GM12878 (cell line): ENCODE measurements around the gene GMDS. TPM values are rescaled to one million over a fixed set of nuclear protein-coding genes. Genes with fewer than 3 reads are reported as not detected.

ENCODE experiments used
- ATF7 ChIP-seq: fragments of 450-650 bp; IDR thresholded peaks from 2 replicates; pipeline ENCODE4 v1.6.1; 2016; ENCODE audit warnings: low read depth, mild to moderate bottlenecking
- BRCA1 ChIP-seq: IDR thresholded peaks from 2 replicates; pipeline ENCODE4 v1.6.1; 2011; ENCODE audit warnings: low read depth, low read length, improper control_type of control experiment
- CHD1 ChIP-seq: IDR thresholded peaks from 2 replicates; pipeline ENCODE4 v1.6.1; 2012; ENCODE audit warnings: low read depth, low read length, improper control_type of control experiment
- CHD2 ChIP-seq: IDR thresholded peaks from 2 replicates; pipeline ENCODE4 v1.6.1; 2011; ENCODE audit warnings: low read depth, low read length, improper control_type of control experiment, borderline replicate concordance
- DPF2 ChIP-seq: fragments of 450-650 bp; IDR thresholded peaks from 2 replicates; pipeline ENCODE4 v1.6.1; 2017; ENCODE audit warnings: mild to moderate bottlenecking
- E2F4 ChIP-seq: IDR thresholded peaks from 2 replicates; pipeline ENCODE4 v1.6.1; 2012; ENCODE audit warnings: low read depth, low read length, improper control_type of control experiment
- HDGF ChIP-seq: fragments of 450-650 bp; IDR thresholded peaks from 2 replicates; pipeline ENCODE4 v1.6.1; 2016; ENCODE audit warnings: antibody characterized with exemption
- KLF5 ChIP-seq: fragments of 450-650 bp; IDR thresholded peaks from 2 replicates; pipeline ENCODE4 v1.6.1; 2014; ENCODE audit warnings: mild to moderate bottlenecking; ENCODE audit not compliant: partially characterized antibody
- MEF2A ChIP-seq: IDR thresholded peaks from 2 replicates; pipeline ENCODE4 v1.6.1; 2011; ENCODE audit warnings: low read depth, mild to moderate bottlenecking, low read length, moderate library complexity; ENCODE audit not compliant: insufficient read depth
- MTA3 ChIP-seq: IDR thresholded peaks from 2 replicates; pipeline ENCODE4 v1.6.1; 2012; ENCODE audit warnings: low read length, inconsistent platforms, borderline replicate concordance
- NR2C1 ChIP-seq: fragments of 450-650 bp; IDR thresholded peaks from 2 replicates; pipeline ENCODE4 v1.6.1; 2017; ENCODE audit warnings: antibody characterized with exemption, mild to moderate bottlenecking, moderate library complexity
- NR2F1 ChIP-seq: fragments of 450-650 bp; conservative IDR thresholded peaks from 2 replicates; pipeline ENCODE4 v1.6.1; 2017; ENCODE audit warnings: mild to moderate bottlenecking
- PRDM15 ChIP-seq: fragments of 450-650 bp; formaldehyde crosslinking; IDR thresholded peaks from 2 replicates; pipeline ENCODE4 v1.4.0; 2020; ENCODE audit warnings: mild to moderate bottlenecking, moderate library complexity
- REST ChIP-seq: IDR thresholded peaks from 2 replicates; pipeline ENCODE4 v1.6.1; 2012; ENCODE audit warnings: mild to moderate bottlenecking, low read depth, low read length
- SIX5 ChIP-seq: IDR thresholded peaks from 2 replicates; pipeline ENCODE4 v1.6.1; 2011; ENCODE audit warnings: mild to moderate bottlenecking, low read depth, low read length, moderate library complexity; ENCODE audit not compliant: severe bottlenecking
- SMC3 ChIP-seq: IDR thresholded peaks from 2 replicates; pipeline ENCODE4 v1.6.1; 2011; ENCODE audit warnings: low read length, improper control_type of control experiment, borderline replicate concordance
- SP1 ChIP-seq: IDR thresholded peaks from one replicate; pipeline ENCODE4 v1.6.1; 2011; ENCODE audit warnings: low read depth, low read length
- STAT3 ChIP-seq: IDR thresholded peaks from 2 replicates; pipeline ENCODE4 v1.6.1; 2011; ENCODE audit warnings: low read depth, low read length, improper control_type of control experiment
- SUZ12 ChIP-seq: fragments of 200-600 bp; sonication (generic); IDR thresholded peaks from one replicate; pipeline ENCODE4 v1.6.1; 2018; ENCODE audit warnings: antibody characterized with exemption, mild to moderate bottlenecking; ENCODE audit not compliant: unreplicated experiment
- TARDBP ChIP-seq: IDR thresholded peaks from 2 replicates; pipeline ENCODE4 v1.6.1; 2016; ENCODE audit warnings: borderline replicate concordance
- ZNF217 ChIP-seq: fragments of 450-650 bp; IDR thresholded peaks from 2 replicates; pipeline ENCODE4 v1.6.1; 2017; ENCODE audit warnings: antibody characterized with exemption, mild to moderate bottlenecking
- ZNF384 ChIP-seq: IDR thresholded peaks from 2 replicates; pipeline ENCODE4 v1.6.1; 2012; ENCODE audit warnings: low read depth, mild to moderate bottlenecking, low read length, improper control_type of control experiment, borderline replicate concordance
- ZSCAN29 ChIP-seq: fragments of 450-650 bp; IDR thresholded peaks from 2 replicates; pipeline ENCODE4 v1.6.1; 2017; ENCODE audit warnings: mild to moderate bottlenecking, moderate library complexity
- polyA plus RNA-seq, 11 experiments: library from polyadenylated mRNA; depleted of rRNA in 4 of 11; unstranded in 6 of 11; stranded (reverse) in 5 of 11; fragments of >200 nt; fragmentation: Nextera tagmentation in 4 of 11; fragmentation: Illumina TruSeq in 1 of 11; extraction: Ambion mirVana in 4 of 11; extraction: Trizol in 1 of 11; gene quantifications; 1 replicate in 1 of 11; 2 replicates in 10 of 11; pipeline versions ENCODE4 v1.2.1 to v1.2.3, GENCODE V29; 2011 to 2016; ENCODE audit warnings: inconsistent platforms in 2 of 11, missing spikeins in 2 of 11, low read depth in 1 of 11
- total RNA-seq, 4 experiments: library from RNA; depleted of rRNA in 3 of 4; stranded (reverse); fragments of >200 nt in 3 of 4; fragmentation: Illumina TruSeq in 1 of 4; extraction: Trizol in 1 of 4; gene quantifications; 2 replicates each; pipeline versions ENCODE4 v1.2.1 to v1.2.3, GENCODE V29; 2013 to 2021

GMDS gene
- total and polyA plus RNA-seq, 10 of the 15 experiments (the other 5 are each of a cell fraction or from before 2014, with no cell fraction given), result 0.61 to 53.8 (median 29.3) TPM

DNA sequence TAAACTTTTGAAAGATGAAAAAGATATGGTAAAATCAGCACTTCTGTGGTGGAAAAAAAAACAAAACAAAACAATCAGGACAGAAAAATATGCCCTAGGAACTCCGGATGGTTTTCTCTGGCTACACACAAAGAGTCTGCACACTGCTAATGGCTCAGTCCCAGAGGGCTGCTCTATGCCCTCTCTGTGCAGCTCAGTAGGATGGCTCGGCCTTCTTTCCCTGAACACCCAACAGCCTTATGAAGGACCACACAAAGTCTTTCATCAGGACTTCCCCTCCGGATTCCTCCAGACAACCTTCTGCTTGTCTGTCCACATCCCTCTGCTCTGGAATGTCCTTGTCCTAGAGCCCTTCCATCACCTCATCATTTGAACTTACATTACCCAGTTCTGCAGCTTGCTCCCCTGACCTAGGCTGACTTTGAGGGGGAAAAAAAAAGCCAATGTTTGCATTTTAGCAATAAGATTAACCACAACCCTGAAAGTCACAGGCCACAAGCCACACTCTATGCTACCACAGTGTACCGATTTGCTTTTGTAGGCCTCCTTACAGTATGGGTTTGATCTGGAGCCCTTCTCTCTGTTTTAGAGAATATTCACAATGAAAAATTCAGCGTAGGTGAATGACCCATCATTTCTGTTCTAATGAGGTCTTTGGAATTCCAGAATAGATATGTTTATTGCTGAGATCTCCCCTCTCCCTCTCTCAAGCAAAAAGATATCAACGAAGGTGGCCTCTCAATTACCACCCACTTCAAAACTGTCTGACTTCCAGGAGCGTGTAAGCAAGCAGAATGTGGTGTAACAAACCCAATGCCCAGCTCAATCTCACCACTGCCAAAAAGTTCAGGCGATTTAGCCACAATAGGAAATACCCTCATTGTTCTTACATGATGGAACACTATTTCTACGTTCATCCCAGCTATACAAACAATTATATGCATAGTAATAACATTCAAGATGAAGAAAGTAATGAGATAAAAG is 164.0 kb downstream of the GMDS start (continued):
- no peak for TF ChIP-seq CHD1
- TF ChIP-seq TARDBP, result no peak
- TF ChIP-seq SMC3, result no peak
- TF ChIP-seq DPF2, result no peak
- no peak for TF ChIP-seq ATF7
- no peak for TF ChIP-seq CHD2
- TF ChIP-seq BRCA1, result no peak
- peak; percentile 71; the same call in 1 of the 2 replicates for TF ChIP-seq ZNF384
- no peak for TF ChIP-seq SUZ12
- peak; percentile 65; the same call in 1 of the 2 replicates for TF ChIP-seq NR2F1
- TF ChIP-seq E2F4, result no peak
- TF ChIP-seq SP1, result no peak
- TF ChIP-seq ZNF217, result no peak
- no peak for TF ChIP-seq ZSCAN29
- TF ChIP-seq STAT3, result no peak
- 0 out of 2 replicates have a peak, but pooled peaks have one; percentile 15 for TF ChIP-seq MEF2A
- no peak for TF ChIP-seq KLF5
- TF ChIP-seq REST, result no peak
- TF ChIP-seq NR2C1, result no peak
- TF ChIP-seq PRDM15 (CRISPR knock-in tag), result no peak
- no peak for TF ChIP-seq HDGF
- peak; percentile 44; the same call in 1 of the 2 replicates for TF ChIP-seq MTA3
- no peak for TF ChIP-seq SIX5
